Head of caudate nucleus (tissue), 42 donors: Measurements from ENCODE around the gene ACVR1.

Experiments
- DNase-seq, 42 donors: peaks; one replicate each; pipeline versions ENCODE4 v3.0.0 to v3.0.0-alpha.2; 2020 to 2021; ENCODE audit warnings: mixed read lengths in 7 of 42
- intact Hi-C: fragments of 100-400 bp; cut with DNase I; formaldehyde crosslinking; loops from one replicate; pipeline ENCODE4 v1.15.0; 2022

Gene ACVR1

DNA sequence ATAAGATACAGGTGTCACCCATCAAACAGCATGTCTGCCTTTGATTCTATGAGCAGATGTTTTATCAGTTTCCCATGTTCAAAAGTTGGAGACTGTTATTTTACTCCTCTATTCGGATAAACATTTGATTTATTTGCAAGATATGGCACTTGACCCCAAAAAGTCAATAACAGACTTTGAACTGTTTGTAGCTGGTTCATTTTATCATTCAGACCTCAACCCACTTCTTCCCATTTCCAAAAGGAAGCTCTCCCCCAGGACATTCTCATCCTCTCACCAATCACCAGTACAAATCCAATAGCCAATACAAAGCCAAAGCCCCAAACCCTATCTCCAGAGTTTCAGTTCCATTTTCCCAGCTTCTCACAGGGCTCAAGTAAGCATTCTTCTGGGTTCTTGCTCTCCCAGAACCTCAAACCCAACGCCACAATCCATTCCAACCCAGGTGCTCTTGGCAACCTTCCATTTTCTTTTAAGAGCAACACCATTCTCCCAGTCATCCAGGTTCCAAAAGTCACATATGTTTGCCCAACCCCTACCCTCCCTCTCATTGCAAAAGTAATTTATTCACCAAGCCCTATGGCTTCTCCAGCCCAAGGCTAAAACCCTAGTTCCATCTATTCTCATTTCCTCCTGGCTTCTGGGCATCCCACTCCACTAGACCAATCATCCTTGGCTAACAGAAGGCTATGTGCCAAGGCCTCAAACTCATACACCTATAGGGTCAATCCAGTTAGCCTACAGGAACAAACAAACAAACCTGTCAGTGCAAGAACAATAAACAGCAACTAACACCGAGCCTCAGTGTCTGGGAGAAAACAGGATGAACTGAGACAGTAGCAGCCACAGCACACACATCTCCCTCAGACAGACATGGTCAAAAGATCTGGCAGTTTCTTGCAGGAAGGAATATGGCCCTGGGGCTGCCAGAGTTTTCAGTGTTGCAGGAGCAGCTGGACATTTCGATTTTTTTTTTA lies 9.2 kb downstream of the ACVR1 start:
- intact Hi-C loops = no loop called here
- no peak for DNase-seq

DNA sequence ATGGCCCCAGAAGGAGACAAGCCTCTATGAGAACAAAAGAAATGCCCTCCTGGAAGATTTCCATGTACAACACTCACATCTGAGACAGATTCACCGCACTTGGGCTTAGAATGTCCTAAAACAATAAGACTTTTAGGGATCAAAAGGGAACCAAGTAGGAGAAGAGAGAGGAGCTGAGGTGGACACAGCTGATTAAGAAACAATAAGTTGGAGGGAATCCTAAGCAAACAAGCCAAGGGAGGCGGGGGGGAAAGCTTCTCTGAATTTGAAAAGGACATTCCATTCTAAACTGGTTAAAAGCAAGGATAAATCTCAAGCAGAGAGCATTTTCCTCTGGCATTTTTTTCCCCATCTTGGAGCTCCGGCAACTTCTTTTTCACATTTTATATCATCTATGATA lies 9.9 kb downstream of the ACVR1 start:
- intact Hi-C loops = no loop called here
- no peak for DNase-seq

DNA sequence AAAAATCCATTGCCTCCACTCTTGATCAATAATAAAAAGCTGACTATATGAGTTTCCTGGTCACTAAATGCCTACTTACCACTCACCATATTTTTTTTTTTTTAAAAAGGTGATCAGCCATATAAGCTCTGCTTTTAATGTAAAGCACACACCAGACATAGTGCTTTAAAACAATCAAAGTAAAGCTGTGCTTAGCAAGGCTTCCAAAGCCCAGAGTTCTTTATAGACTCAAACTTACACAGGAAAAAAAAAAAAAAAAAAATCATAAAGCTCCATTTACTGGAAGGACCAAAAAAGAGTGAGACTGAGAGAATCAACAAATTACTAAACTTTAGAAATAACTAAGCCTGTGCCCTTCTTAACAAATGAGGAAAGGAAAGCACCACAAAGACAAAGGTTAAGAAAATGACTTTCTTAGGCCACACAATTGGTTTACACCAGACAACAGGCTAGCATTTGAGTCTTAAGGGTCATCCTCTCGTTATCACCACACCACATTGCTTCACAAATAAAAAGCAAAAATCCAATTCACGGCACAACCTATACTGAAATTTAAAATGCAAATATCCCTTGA lies 11.2 kb downstream of the ACVR1 start:
- intact Hi-C loops = no loop called here
- no peak for DNase-seq

DNA sequence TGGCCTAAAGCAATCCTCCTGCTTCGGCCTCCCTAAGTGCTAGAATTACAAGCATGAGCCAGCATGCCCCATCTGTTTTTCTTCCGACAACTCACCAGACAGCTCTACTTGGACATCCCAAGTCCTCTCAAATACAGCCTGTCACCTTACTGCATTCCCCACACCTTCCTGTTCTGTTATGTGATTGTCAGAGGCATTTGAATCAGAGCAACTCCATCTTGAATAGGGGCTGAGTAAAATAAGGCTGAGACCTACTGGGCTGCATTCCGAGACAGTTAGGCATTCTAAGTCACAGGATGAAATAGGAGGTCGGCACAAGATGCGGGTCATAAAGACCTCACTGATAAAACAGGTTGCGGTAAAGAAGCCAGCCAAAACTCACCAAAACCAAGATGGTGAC lies 17.3 kb downstream of the ACVR1 start:
- DNase-seq = no peak
- intact Hi-C loops = no loop called here

DNA sequence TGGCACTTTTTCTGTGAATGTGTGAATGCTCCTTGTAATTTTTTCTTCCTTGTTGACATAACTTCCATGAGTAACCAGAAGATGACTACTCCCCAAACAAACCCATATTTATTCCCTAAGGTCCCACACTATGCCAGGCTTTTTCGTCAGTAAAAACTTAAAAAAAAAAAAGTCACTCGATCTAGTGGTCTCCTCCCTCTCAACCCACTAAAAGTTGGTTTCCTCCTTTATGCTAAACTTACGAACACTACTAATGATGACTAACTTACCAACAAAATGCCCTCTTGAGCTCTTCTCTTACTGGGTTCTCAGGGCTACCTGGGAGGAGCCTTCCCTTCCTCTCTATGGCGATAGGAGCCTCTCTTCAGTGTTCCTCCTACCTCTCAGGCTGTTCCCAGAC lies 18.2 kb downstream of the ACVR1 start:
- intact Hi-C loops = no loop called here
- DNase-seq = no peak

DNA sequence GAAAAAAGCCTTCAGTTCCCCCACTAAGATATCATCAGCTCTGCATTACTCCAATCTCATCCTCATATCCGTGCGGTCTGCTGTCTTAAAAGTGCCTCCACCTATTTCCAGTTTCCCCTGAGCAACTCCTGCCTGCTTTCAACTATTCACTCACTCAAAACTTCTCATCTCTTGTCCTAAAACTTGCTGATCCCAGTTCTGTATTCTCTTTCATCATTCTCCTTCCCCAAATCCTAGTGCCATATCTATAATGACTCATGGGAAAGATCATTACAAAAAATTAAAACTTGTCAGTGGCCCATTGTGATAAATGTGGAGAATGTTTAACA lies 20.0 kb downstream of the ACVR1 start:
- intact Hi-C loops = no loop called here

DNA sequence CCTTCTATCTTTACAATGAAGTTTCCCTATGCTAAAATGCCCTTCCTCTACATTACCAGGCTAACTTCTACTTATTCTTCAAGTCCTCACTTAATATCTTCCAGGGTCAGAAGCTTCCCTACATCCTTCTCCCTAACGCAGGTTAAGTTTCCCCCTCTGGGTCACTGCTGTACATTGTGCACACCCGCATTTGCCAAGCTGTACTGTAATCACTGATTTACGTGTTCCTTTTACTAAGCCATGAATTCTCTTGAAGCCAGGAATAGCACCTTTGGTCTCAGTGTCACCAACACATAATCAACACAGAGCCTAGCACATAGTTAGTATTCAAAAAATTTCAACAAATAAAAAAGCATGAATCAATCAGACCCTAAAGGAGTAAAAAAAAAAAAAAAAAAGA lies 22.3 kb downstream of the ACVR1 start:
- no peak for DNase-seq
- intact Hi-C loops = no loop called here

More for the DNA sequence above, 20.0 kb downstream of the ACVR1 start:
- DNase-seq = no peak

DNA sequence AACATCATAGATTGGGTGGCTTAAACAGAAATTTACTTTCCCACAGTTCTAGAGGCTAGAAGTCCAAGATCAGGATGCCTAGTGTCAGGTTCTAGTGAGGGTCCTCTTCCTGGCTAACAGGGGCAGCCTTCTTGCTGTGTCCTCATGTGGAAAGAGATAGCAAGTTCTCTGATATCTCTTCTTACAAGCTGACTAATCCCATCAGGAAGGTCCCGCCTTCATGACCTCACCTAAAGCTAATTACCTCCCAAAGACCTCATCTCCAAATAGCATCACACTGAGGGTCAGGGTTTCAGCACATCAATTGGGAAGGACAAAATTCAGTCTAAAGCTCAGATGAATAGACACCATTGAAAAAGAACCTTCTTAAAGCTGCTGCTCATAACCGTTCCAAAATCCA lies 22.9 kb downstream of the ACVR1 start:
- intact Hi-C loops = no loop called here
- DNase-seq = no peak

DNA sequence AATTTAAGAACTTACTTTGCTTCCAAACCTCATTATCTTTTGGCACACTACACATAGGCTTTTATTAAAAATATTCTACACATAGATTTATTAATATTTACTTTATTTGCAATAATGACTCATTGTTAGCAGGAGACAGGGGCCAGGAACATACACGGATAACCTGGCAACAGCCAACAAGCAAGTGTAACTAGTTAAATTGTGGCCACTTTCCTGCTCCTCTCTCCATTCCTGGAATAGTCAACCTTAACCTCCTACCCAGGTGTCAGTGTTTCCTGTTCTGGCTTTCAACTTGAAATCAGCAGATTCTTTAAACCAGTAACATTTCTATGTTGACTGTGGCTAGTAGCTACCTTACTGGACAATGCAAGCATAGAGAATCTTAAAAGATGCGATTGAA lies 26.5 kb downstream of the ACVR1 start:
- no peak for DNase-seq
- intact Hi-C loops = no loop called here

DNA sequence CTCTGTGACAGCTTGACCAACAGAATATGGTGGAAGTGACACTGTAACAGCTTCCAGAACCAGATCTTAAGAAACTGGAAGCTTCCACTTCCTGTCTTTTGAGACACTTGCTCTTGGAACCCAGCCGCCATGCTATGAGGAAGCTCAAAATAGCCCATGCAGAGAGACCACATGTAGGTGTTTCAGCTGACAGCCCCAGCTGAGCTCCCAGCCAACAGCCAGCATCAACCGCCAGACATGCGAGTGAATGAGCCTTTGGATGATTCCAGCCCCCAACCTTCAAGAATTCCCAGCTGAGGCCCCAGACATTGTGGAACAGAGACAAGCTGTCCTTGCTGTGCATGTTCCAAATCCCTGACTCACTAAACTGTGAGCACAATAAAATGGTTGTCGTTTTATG lies 27.9 kb downstream of the ACVR1 start:
- no peak for DNase-seq
- intact Hi-C loops = no loop called here

DNA sequence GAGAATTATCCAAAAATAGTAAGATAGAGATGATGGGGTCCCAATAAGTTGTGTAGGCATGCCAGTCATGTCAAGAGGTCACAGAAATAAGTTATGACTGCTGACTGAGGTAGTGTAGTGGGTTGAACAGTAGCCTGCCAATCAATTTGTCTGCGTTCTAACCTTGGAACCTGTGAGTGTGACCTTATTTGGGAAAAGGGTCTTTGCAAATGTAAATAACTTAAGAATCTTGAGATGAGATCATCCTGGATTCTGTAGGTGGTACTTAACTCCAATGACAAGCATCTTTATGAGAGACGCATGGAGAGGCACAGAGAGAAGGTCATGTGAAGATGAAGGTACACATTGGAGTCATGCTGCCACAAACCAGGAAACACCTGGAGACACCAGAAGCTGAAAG lies 31.0 kb downstream of the ACVR1 start:
- no peak for DNase-seq
- intact Hi-C loops = no loop called here

DNA sequence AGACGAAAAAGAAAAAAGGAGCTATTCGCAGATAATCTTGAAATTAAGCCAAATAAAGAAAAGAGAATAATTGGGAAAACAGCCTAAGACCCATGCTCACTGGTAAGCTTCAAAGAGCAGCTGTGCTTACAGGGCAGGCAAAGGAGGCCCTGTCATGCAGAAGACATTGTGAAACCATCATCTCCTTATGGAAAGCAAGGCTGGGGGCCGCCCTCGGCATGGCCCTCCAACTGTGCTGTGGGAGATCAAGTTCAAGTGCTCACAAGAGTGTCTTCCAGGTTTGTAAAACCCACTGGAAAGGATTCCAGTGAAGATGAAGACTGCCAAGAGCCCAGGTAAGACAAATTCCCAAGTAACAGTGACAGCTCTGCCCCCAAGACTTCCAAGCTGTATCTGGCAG lies 32.2 kb downstream of the ACVR1 start:
- no peak for DNase-seq
- intact Hi-C loops = no loop called here

DNA sequence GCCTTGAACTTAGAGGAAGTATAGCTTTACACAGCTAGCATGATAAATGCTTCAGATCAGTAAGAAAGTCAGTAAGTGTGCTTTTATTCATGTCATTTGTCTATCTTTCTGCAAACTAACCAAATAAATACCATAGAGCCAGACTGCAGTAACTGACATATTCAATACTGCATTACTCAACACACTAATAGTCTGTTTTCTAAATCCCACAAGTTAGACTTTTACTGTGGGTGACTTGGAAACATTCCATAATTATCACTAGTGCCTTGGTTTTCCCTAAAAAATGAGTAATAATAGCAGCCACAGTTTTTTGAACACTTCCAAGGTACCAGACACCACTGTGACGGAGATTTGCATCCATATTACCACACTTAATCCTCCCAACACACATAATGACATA lies 33.0 kb downstream of the ACVR1 start:
- DNase-seq = no peak
- intact Hi-C loops = no loop called here

DNA sequence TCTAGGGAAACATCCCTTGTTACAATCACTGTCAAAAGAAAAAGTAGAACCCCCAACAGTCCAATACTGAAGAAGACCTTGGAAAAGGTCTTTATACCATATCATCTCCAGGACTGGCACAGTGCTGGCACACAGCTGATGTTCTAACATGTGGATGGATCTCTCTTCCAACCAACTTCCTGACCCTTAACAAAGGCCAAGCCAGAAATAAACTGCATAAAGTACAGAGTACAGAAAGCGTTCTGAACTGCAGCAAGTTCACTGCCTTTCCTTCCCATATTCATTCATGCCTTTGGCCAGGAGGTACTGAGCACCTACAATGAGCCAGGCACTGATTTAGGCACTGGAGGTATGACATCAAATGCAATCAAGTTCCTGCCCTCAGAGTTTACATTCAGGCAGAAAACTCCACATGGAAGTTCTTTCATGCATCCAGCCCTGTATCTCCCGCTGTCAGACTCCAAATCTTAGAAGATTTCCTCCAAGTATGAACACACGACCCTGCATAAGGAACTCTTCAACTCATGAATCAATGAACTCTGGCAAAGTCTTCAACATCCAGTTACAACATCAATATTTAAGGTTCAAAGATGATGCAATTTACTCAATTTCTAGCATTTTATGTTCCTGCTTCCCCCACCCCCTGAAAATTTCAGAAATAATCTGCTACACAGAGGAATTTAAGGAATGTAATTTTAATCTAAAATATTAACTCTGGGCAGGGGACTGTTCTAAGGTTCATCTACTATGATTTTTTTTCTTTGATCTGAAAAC lies 33.8 kb downstream of the ACVR1 start:
- DNase-seq = no peak
- intact Hi-C loops = no loop called here

DNA sequence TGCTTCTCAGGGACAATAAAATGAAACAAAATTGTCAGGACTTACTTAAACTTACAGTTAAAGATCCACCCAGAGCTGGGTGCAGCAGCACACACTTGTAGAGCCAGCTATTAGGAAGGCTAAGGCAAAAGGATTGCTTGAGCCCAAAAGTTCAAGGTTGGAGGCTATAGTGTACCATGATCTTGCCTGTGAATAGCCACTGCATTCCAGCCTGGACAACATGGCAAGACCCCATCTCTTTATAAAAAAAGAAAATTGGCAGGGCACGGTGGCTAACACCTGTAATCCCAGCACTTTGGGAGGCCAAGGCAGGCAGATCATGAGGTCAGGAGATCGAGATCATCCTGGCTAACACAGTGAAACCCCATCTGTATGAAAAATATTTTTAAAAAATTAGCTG lies 34.6 kb downstream of the ACVR1 start:
- no peak for DNase-seq
- intact Hi-C loops = no loop called here

DNA sequence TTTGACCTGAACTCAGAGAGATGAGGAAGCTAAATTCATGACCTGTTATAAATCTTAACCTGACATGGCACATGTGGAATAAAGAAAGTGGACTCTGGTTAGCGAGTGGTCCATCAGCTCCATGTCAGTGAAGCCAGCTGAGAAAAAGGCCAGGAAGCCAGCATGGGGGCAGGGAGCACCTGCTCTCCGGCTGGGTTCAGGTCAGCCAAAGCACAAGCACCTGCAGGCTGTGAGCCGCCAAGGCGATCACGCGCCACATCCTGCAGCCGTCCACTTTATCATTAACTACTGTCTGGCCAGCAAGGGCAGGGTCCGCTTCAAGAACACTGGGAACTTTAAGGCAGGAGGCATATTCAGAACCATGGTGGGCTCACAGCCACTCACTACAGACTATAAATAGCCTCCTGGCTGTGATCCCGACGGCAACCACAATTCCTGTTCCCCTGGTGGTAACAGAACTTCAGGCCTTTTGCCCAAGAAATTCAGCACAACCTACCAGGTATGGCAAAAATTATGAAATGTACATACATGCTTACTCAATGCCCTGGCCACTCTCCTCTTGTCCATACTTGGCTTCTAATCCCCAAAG lies 35.5 kb downstream of the ACVR1 start:
- intact Hi-C loops = no loop called here
- DNase-seq = peak in 3 of 42 donors; percentile 14 to 39 (median 19)

DNA sequence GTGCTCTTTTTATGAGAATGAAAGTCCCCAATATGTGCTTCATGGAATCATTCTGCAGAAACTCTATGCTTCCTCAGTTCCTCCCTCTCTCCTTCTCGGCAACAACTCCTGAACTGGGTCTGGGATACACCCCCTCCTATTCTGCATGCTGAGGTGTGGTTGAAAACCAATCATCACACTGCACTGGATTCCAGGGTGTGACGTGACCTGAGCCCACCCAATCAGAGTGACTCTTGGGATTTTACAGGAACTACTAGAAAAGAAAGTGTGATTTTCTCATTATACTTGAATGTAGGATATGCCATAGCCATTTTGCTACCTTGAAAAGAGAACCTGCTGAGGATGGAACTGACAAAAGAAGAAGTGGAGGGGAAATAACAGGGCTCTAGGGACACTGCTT lies 36.3 kb downstream of the ACVR1 start:
- intact Hi-C loops = no loop called here
- no peak for DNase-seq

DNA sequence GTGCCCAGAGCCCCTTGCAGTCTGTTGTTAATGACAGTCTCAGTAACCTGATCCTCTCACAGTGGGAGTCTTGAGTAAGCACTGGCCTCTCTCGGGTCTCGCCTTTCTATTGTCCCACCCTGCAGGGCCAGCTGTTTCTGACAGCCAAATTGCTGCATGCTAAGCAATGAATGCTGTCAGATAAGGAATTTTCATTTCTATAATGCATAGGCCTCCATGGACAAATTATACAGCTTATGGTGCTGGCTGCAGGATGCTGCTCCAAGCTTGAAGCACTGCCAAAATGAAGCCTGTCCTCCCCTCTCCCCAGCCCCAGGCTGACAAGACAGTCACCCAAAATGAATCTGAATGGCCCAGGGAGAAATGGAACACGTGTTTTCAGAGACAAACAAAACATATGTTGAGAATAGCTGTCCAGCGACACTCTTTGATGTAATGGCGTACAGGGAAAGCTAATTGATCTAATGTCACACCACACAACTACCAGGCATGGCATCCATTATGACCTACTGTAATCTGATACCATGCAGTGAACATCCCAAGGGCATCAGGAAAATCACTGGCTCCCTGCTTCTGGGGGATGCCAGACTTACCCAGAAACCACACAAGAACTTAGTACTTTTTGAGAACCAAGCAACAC lies 36.8 kb downstream of the ACVR1 start:
- DNase-seq = no peak

DNA sequence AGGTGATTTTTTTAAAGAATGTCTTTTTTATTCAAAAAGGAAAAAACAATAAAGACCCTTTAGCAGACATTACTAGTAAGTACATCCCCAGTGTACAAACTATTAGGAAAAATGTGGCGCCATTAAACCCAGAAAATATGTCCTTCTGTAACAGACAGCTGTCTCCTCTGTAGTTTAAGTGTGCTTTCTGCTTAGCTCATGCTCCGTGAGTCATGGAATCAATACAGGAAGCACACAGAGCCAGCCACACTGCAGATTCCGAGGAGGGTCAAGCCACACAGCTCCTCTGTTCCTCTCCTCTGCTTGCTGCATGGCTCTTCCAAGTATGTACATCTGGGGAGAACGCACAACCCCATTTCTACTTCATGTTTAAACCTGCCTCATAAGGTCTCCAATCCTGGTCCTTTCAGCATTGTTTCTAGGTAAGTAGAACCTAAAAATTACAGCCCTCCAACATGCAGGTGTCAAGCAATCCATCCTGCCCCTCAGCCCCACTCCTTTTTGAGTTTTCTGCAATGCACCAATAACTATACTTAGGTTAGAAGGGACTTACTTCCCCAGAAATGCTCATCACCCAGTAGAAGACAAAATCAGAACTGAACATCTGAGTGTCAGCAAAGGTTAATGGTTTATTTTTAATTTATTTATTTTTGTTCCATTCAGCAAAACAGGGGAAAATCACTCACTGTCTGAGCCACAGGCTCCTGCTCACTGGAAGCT lies 37.5 kb downstream of the ACVR1 start:
- DNase-seq = peak in 20 of 42 donors; percentile 8 to 68 (median 32)
- intact Hi-C loops = no loop called here

More for the DNA sequence above, 36.8 kb downstream of the ACVR1 start:
- intact Hi-C loops = no loop called here
